OCI-LY7 (cell line): ENCODE measurements around the gene ZNF644.

Source experiments
- EZH2phosphoT487 ChIP-seq: fragments of 200-600 bp; sonication (generic); IDR thresholded peaks from 2 replicates; pipeline ENCODE4 v1.6.1; 2018; ENCODE audit warnings: low read depth, borderline replicate concordance, mild to moderate bottlenecking, mixed run types, antibody characterized with exemption, low read length, moderate library complexity, mixed read lengths
- TF ChIP-seq, protein P1 (sequence below): fragments of 200-600 bp; sonication (generic); conservative IDR thresholded peaks from 2 replicates; pipeline ENCODE4 v1.5.1; 2014; ENCODE audit warnings: mild to moderate bottlenecking, antibody characterized with exemption, low read length, moderate library complexity, mixed read lengths

DNA sequence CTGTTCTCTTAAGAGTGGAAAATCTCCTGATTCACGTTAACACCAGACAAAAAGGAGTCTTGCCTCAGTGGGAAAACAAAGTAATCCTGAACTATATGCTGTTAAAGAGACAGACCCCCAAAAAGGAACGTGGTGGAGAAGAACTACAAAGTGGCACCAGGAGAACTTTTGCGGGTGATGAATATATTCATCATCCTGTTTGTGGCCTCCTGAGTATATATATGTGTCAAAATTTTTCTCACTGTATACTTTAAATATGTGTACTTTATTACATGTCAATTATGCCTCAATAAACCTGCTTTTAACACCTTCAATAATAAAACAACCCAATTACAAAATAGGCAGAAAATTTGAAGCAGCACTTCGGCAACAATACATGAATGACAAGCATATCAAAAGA is 31.1 kb downstream of the ZNF644 start:
- no peak for TF ChIP-seq EZH2phosphoT487
- TF ChIP-seq, protein P1, sequence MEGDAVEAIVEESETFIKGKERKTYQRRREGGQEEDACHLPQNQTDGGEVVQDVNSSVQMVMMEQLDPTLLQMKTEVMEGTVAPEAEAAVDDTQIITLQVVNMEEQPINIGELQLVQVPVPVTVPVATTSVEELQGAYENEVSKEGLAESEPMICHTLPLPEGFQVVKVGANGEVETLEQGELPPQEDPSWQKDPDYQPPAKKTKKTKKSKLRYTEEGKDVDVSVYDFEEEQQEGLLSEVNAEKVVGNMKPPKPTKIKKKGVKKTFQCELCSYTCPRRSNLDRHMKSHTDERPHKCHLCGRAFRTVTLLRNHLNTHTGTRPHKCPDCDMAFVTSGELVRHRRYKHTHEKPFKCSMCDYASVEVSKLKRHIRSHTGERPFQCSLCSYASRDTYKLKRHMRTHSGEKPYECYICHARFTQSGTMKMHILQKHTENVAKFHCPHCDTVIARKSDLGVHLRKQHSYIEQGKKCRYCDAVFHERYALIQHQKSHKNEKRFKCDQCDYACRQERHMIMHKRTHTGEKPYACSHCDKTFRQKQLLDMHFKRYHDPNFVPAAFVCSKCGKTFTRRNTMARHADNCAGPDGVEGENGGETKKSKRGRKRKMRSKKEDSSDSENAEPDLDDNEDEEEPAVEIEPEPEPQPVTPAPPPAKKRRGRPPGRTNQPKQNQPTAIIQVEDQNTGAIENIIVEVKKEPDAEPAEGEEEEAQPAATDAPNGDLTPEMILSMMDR = no peak
